Suprapubic skin (tissue), 4 donors: ENCODE results near the gene SERPINF2. TPM values are rescaled to one million over a fixed set of nuclear protein-coding genes. Genes with fewer than 3 reads are reported as not detected.
A peak's percentile ranks its signal among the peaks of the same experiment; 100 is the strongest.

ENCODE experiments used
- DNase-seq, 2 donors: peaks; one replicate each; pipeline ENCODE4 v3.0.0-alpha.2; 2019; ENCODE audit warnings: low spot score in 2 of 2
- H3K27ac ChIP-seq: fragments of 200-600 bp; sonication (generic); one replicate; pipeline ENCODE4 v1.5.1; 2019
- H3K27me3 ChIP-seq: fragments of 200-600 bp; sonication (generic); one replicate; pipeline ENCODE4 v1.5.1; 2019
- H3K36me3 ChIP-seq: fragments of 200-600 bp; sonication (generic); one replicate; pipeline ENCODE4 v1.5.1; 2019
- H3K4me1 ChIP-seq: fragments of 200-600 bp; sonication (generic); one replicate; pipeline ENCODE4 v1.5.1; 2019
- H3K4me3 ChIP-seq: fragments of 200-600 bp; sonication (generic); one replicate; pipeline ENCODE4 v1.5.1; 2019; ENCODE audit warnings: mild to moderate bottlenecking
- H3K9me3 ChIP-seq: fragments of 200-600 bp; sonication (generic); one replicate; pipeline ENCODE4 v1.5.1; 2019
- CTCF ChIP-seq, 2 donors: fragments of 200-600 bp in 1 of 2; fragments of 450-650 bp in 1 of 2; sonication (generic) in 1 of 2; IDR thresholded peaks; one replicate each; pipeline ENCODE4 v1.5.1; 2016 to 2019; ENCODE audit warnings: antibody characterized with exemption in 2 of 2, mild to moderate bottlenecking in 1 of 2, moderate library complexity in 1 of 2
- EP300 ChIP-seq: sonication (generic); formaldehyde crosslinking; IDR thresholded peaks from one replicate; pipeline ENCODE4 v1.6.1; 2017; ENCODE audit warnings: antibody characterized with exemption
- POLR2A ChIP-seq, 2 donors: fragments of 450-650 bp; IDR thresholded peaks; one replicate each; pipeline ENCODE4 v1.6.1; 2017; ENCODE audit warnings: antibody characterized with exemption in 2 of 2, mild to moderate bottlenecking in 2 of 2, moderate library complexity in 2 of 2
- POLR2AphosphoS5 ChIP-seq, 3 donors: sonication (generic); formaldehyde crosslinking; IDR thresholded peaks; one replicate each; pipeline ENCODE4 v1.6.1; 2017; ENCODE audit warnings: antibody characterized with exemption in 3 of 3
- WGBS: methylation state at CpG from one replicate; pipeline ENCODE4 v1.1.5; 2018; 5-methylcytosine and 5-hydroxymethylcytosine counted together
- total RNA-seq, 4 donors: library from RNA; depleted of rRNA; stranded (reverse); fragments of >200 nt; gene quantifications; one replicate each; pipeline ENCODE4 v1.1.0, GENCODE V29; 2016

SERPINF2 gene
- total RNA-seq, 4 donors from 2014 or later = 3.9 to 7.4 (median 5.9) TPM

GRCh38 chr17:1724869-1725641 lies 17.6 kb upstream of the SERPINF2 start:
- peaks cover 80% of the 10 kb centered on the region for H3K4me1 ChIP-seq
- no peaks in the 10 kb centered on the region for H3K27me3 ChIP-seq
- 38% methylated on average over 13 of the region's 51 CpGs for WGBS

GRCh38 chr17:1725642-1726511 lies 16.8 kb upstream of the SERPINF2 start:
- Histone ChIP-seq H3K4me3 (peak overlapping the region; percentile 61), H3K9me3 (no peaks in the 10 kb centered on the region), H3K27ac (no peak overlapping the region), H3K27me3 (no peaks in the 10 kb centered on the region), H3K36me3 (peaks cover 36% of the 10 kb centered on the region), H3K4me1 (peaks cover 80% of the 10 kb centered on the region)
- WGBS = 94% methylated on average over 43 of the region's 54 CpGs
- peak in 1 of 2 donors; percentile 64 for DNase-seq
- no peak for TF ChIP-seq POLR2AphosphoS5 (IDR thresholded peaks at IDR 0.05)
- no peak for TF ChIP-seq EP300
- no peak for TF ChIP-seq POLR2A (IDR thresholded peaks at IDR 0.05)
- no peak for TF ChIP-seq CTCF (IDR thresholded peaks at IDR 0.05)

More at GRCh38 chr17:1724869-1725641, 17.6 kb upstream of the SERPINF2 start:
- TF ChIP-seq POLR2AphosphoS5 (IDR thresholded peaks at IDR 0.05) = no peak
- no peak for TF ChIP-seq POLR2A (IDR thresholded peaks at IDR 0.05)
- no peak for TF ChIP-seq EP300
- no peak for TF ChIP-seq CTCF (IDR thresholded peaks at IDR 0.05)
- Histone ChIP-seq H3K27ac (peak overlapping the region; percentile 88), H3K4me3 (peak overlapping the region; percentile 61), H3K36me3 (peaks cover 36% of the 10 kb centered on the region), H3K9me3 (no peaks in the 10 kb centered on the region)
- DNase-seq = peak in 1 of 2 donors; percentile 73

DNA sequence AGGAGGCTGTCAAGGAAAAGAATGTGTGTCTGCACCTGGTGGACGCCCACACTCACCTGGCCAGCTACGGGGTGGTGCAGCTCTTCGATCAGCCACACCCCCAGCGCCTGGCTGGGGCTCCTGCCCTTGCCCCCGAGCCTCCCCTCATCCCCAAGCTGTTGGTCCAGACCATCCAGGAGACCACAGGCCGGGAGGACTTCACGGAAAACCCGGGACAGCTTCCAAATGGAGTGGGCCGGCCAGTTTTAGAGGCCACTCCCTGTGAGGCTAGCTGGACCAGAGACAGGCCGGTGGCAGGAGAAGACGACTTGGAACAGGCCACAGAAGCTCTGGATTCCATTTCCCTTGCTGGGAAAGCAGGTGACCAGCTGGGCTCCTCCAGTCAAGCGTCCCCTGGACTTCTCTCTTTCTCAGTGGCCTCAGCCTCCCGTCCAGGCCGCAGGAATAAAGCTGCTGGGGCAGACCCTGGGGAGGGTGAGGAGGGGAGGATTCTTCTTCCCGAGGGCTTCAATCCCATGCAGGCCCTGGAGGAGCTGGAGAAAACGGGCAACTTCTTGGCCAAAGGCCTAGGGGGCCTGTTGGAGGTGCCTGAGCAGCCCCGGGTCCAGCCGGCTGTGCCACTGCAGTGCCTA lies 15.9 kb upstream of the SERPINF2 start:
- DNase-seq = no peak
- Histone ChIP-seq H3K36me3 (peaks cover 40% of the 10 kb centered on the region), H3K27ac (no peak overlapping the region), H3K4me1 (peaks cover 82% of the 10 kb centered on the region), H3K9me3 (no peaks in the 10 kb centered on the region), H3K27me3 (no peaks in the 10 kb centered on the region), H3K4me3 (peak overlapping the region; percentile 3)
- WGBS = 83% methylated on average over 9 of the region's 18 CpGs
- TF ChIP-seq POLR2AphosphoS5 (IDR thresholded peaks at IDR 0.05) (no peak), POLR2A (IDR thresholded peaks at IDR 0.05) (no peak), EP300 (no peak), CTCF (IDR thresholded peaks at IDR 0.05) (no peak)

- no peak overlapping the region for H3K27ac ChIP-seq
- DNase-seq = no peak
- no peaks in the 10 kb centered on the region for H3K9me3 ChIP-seq
- H3K4me1 ChIP-seq = peaks cover 78% of the 10 kb centered on the region
- H3K27me3 ChIP-seq = no peaks in the 10 kb centered on the region
- H3K4me3 ChIP-seq = no peak overlapping the region
- peaks cover 42% of the 10 kb centered on the region for H3K36me3 ChIP-seq
- TF ChIP-seq POLR2A (IDR thresholded peaks at IDR 0.05) = no peak
- TF ChIP-seq EP300 = no peak
- TF ChIP-seq CTCF (IDR thresholded peaks at IDR 0.05) = no peak
- no peak for TF ChIP-seq POLR2AphosphoS5 (IDR thresholded peaks at IDR 0.05)
- WGBS = 100% methylated on average over 5 of the region's 21 CpGs
These were observed 15.3 kb upstream of the SERPINF2 start for GRCh38 chr17:1727258-1727789.
